ENCODE data around the gene COMT.

Gene COMT

GRCh38 chr22:19915287-19915954 lies 26.2 kb upstream of the COMT start:
- Histone ChIP-seq H4K5ac (ENCODE audit: low read length) (no peak overlapping the region), H3K36me3 (ENCODE audit: control insufficient read depth, insufficient read depth, low read length) (no peaks in the 10 kb centered on the region), H3K79me1 (ENCODE audit: low read length) (no peaks in the 10 kb centered on the region), H4K8ac (ENCODE audit: low read depth, low read length) (no peak overlapping the region), H3K4me2 (ENCODE audit: low read length) (no peak overlapping the region), H3K27ac (ENCODE audit: low read depth, low read length) (no peak overlapping the region), H3K4me1 (ENCODE audit: control insufficient read depth, low read depth, low read length) (no peaks in the 10 kb centered on the region), H3K79me2 (ENCODE audit: control insufficient read depth, insufficient read depth, low read length) (no peaks in the 10 kb centered on the region), H3K27me3 (ENCODE audit: insufficient read depth, low read length, poor library complexity) (no peaks in the 10 kb centered on the region), H2BK15ac (replicated peaks; ENCODE audit: low read depth) (no peak overlapping the region), H3K4ac (ENCODE audit: low read depth, low read length) (no peak overlapping the region), H2BK5ac (ENCODE audit: low read length) (no peak overlapping the region), H3K23ac (ENCODE audit: low read length) (no peak overlapping the region), H3K4me3 (ENCODE audit: low read length) (no peak overlapping the region), H3K18ac (ENCODE audit: low read length) (no peak overlapping the region), H3K9ac (ENCODE audit: low read length) (no peak overlapping the region), H3K56ac (ENCODE audit: low read length) (no peak overlapping the region), H2BK120ac (ENCODE audit: low read depth, low read length) (no peak overlapping the region), H2AK5ac (ENCODE audit: low read length) (no peak overlapping the region)
- no peak for DNase-seq
- no CpG with 5 or more reads among the region's 13 CpGs for WGBS (ENCODE audit: extremely low coverage, insufficient coverage, low lambda C conversion rate)

- Histone ChIP-seq H3K4me2 (ENCODE audit: low read length) (no peak overlapping the region), H3K36me3 (ENCODE audit: control insufficient read depth, insufficient read depth, low read length) (no peaks in the 10 kb centered on the region)
- WGBS (ENCODE audit: extremely low coverage, insufficient coverage, low lambda C conversion rate) = no CpG with 5 or more reads among the region's 9 CpGs
Observed at GRCh38 chr22:19916006-19916405, 25.6 kb upstream of the COMT start.

GRCh38 chr22:19916941-19917340 lies 24.6 kb upstream of the COMT start:
- no peak overlapping the region for H3K4me2 ChIP-seq (ENCODE audit: low read length)
- no peaks in the 10 kb centered on the region for H3K4me1 ChIP-seq (ENCODE audit: control insufficient read depth, low read depth, low read length)
- H2BK15ac ChIP-seq (replicated peaks; ENCODE audit: low read depth) = no peak overlapping the region
- H3K18ac ChIP-seq (ENCODE audit: low read length) = no peak overlapping the region
- no peak overlapping the region for H4K5ac ChIP-seq (ENCODE audit: low read length)
- no CpG with 5 or more reads among the region's 7 CpGs for WGBS (ENCODE audit: extremely low coverage, insufficient coverage, low lambda C conversion rate)
- no peak overlapping the region for H4K8ac ChIP-seq (ENCODE audit: low read depth, low read length)
- no peaks in the 10 kb centered on the region for H3K36me3 ChIP-seq (ENCODE audit: control insufficient read depth, insufficient read depth, low read length)
- H3K79me2 ChIP-seq (ENCODE audit: control insufficient read depth, insufficient read depth, low read length) = no peaks in the 10 kb centered on the region
- H3K56ac ChIP-seq (ENCODE audit: low read length) = no peak overlapping the region
- H2AK5ac ChIP-seq (ENCODE audit: low read length) = no peak overlapping the region
- no peak overlapping the region for H3K27ac ChIP-seq (ENCODE audit: low read depth, low read length)
- H3K27me3 ChIP-seq (ENCODE audit: insufficient read depth, low read length, poor library complexity) = no peaks in the 10 kb centered on the region
- H3K4me3 ChIP-seq (ENCODE audit: low read length) = no peak overlapping the region
- no peaks in the 10 kb centered on the region for H3K79me1 ChIP-seq (ENCODE audit: low read length)
- no peak overlapping the region for H3K4ac ChIP-seq (ENCODE audit: low read depth, low read length)
- H3K9ac ChIP-seq (ENCODE audit: low read length) = no peak overlapping the region
- H2BK120ac ChIP-seq (ENCODE audit: low read depth, low read length) = no peak overlapping the region
- no peak overlapping the region for H3K23ac ChIP-seq (ENCODE audit: low read length)
- DNase-seq = no peak
- H2BK5ac ChIP-seq (ENCODE audit: low read length) = no peak overlapping the region

More at GRCh38 chr22:19916006-19916405, 25.6 kb upstream of the COMT start:
- Histone ChIP-seq H3K79me2 (ENCODE audit: control insufficient read depth, insufficient read depth, low read length) (no peaks in the 10 kb centered on the region), H3K27ac (ENCODE audit: low read depth, low read length) (no peak overlapping the region), H3K4me1 (ENCODE audit: control insufficient read depth, low read depth, low read length) (no peaks in the 10 kb centered on the region), H3K4ac (ENCODE audit: low read depth, low read length) (no peak overlapping the region), H2BK5ac (ENCODE audit: low read length) (no peak overlapping the region), H3K23ac (ENCODE audit: low read length) (no peak overlapping the region), H2BK15ac (replicated peaks; ENCODE audit: low read depth) (no peak overlapping the region), H3K9ac (ENCODE audit: low read length) (no peak overlapping the region), H2BK120ac (ENCODE audit: low read depth, low read length) (no peak overlapping the region), H4K8ac (ENCODE audit: low read depth, low read length) (no peak overlapping the region), H3K4me3 (ENCODE audit: low read length) (no peak overlapping the region), H3K27me3 (ENCODE audit: insufficient read depth, low read length, poor library complexity) (no peaks in the 10 kb centered on the region), H3K56ac (ENCODE audit: low read length) (no peak overlapping the region), H4K5ac (ENCODE audit: low read length) (no peak overlapping the region), H3K79me1 (ENCODE audit: low read length) (no peaks in the 10 kb centered on the region), H2AK5ac (ENCODE audit: low read length) (no peak overlapping the region), H3K18ac (ENCODE audit: low read length) (no peak overlapping the region)
- no peak for DNase-seq

GRCh38 chr22:19917389-19918138 lies 24.0 kb upstream of the COMT start:
- Histone ChIP-seq H2BK5ac (ENCODE audit: low read length) (no peak overlapping the region), H2AK5ac (ENCODE audit: low read length) (no peak overlapping the region), H3K4me3 (ENCODE audit: low read length) (no peak overlapping the region), H4K8ac (ENCODE audit: low read depth, low read length) (no peak overlapping the region), H3K23ac (ENCODE audit: low read length) (no peak overlapping the region), H3K36me3 (ENCODE audit: control insufficient read depth, insufficient read depth, low read length) (no peaks in the 10 kb centered on the region), H3K4me1 (ENCODE audit: control insufficient read depth, low read depth, low read length) (no peaks in the 10 kb centered on the region), H3K27me3 (ENCODE audit: insufficient read depth, low read length, poor library complexity) (no peaks in the 10 kb centered on the region), H2BK120ac (ENCODE audit: low read depth, low read length) (no peak overlapping the region), H3K9ac (ENCODE audit: low read length) (no peak overlapping the region), H3K27ac (ENCODE audit: low read depth, low read length) (no peak overlapping the region), H3K4ac (ENCODE audit: low read depth, low read length) (no peak overlapping the region), H3K4me2 (ENCODE audit: low read length) (no peak overlapping the region), H2BK15ac (replicated peaks; ENCODE audit: low read depth) (no peak overlapping the region), H3K56ac (ENCODE audit: low read length) (no peak overlapping the region), H3K18ac (ENCODE audit: low read length) (no peak overlapping the region), H4K5ac (ENCODE audit: low read length) (no peak overlapping the region), H3K79me1 (ENCODE audit: low read length) (no peaks in the 10 kb centered on the region), H3K79me2 (ENCODE audit: control insufficient read depth, insufficient read depth, low read length) (no peaks in the 10 kb centered on the region)
- no CpG with 5 or more reads among the region's 12 CpGs for WGBS (ENCODE audit: extremely low coverage, insufficient coverage, low lambda C conversion rate)
- no peak for DNase-seq

- no peaks in the 10 kb centered on the region for H3K27me3 ChIP-seq (ENCODE audit: insufficient read depth, low read length, poor library complexity)
- no peaks in the 10 kb centered on the region for H3K79me2 ChIP-seq (ENCODE audit: control insufficient read depth, insufficient read depth, low read length)
- no CpG with 5 or more reads among the region's 23 CpGs for WGBS (ENCODE audit: extremely low coverage, insufficient coverage, low lambda C conversion rate)
Observed at GRCh38 chr22:19918332-19919106, 23.1 kb upstream of the COMT start.

More at GRCh38 chr22:19918332-19919106, 23.1 kb upstream of the COMT start:
- Histone ChIP-seq H3K4ac (ENCODE audit: low read depth, low read length) (no peak overlapping the region), H3K9ac (ENCODE audit: low read length) (no peak overlapping the region), H4K5ac (ENCODE audit: low read length) (no peak overlapping the region), H3K27ac (ENCODE audit: low read depth, low read length) (no peak overlapping the region), H3K79me1 (ENCODE audit: low read length) (no peaks in the 10 kb centered on the region), H4K8ac (ENCODE audit: low read depth, low read length) (no peak overlapping the region), H2AK5ac (ENCODE audit: low read length) (no peak overlapping the region), H3K18ac (ENCODE audit: low read length) (no peak overlapping the region), H2BK120ac (ENCODE audit: low read depth, low read length) (no peak overlapping the region), H2BK5ac (ENCODE audit: low read length) (no peak overlapping the region), H3K4me1 (ENCODE audit: control insufficient read depth, low read depth, low read length) (no peaks in the 10 kb centered on the region), H3K4me3 (ENCODE audit: low read length) (no peak overlapping the region), H3K4me2 (ENCODE audit: low read length) (no peak overlapping the region), H3K23ac (ENCODE audit: low read length) (no peak overlapping the region), H2BK15ac (replicated peaks; ENCODE audit: low read depth) (no peak overlapping the region), H3K36me3 (ENCODE audit: control insufficient read depth, insufficient read depth, low read length) (no peaks in the 10 kb centered on the region), H3K56ac (ENCODE audit: low read length) (no peak overlapping the region)
- DNase-seq = no peak
